Psoas muscle (tissue), 8 donors: ENCODE results near the gene CUEDC1. TPM values are rescaled to one million over a fixed set of nuclear protein-coding genes. Genes with fewer than 3 reads are reported as not detected.

ENCODE experiments used
- ATAC-seq, 4 donors: fragments of 200-7000 bp; cut with Tn5 transposase; one replicate each; pipeline ENCODE4 v1.9.1; 2020; ENCODE audit warnings: moderate library complexity in 3 of 4, mild to moderate bottlenecking in 2 of 4
- DNase-seq, 2 donors: peaks; one replicate each; pipeline ENCODE4 v3.0.0-alpha.2; 2020
- H3K27ac ChIP-seq: fragments of 200-600 bp; one replicate; pipeline ENCODE4 v1.8.0; 2022
- H3K27me3 ChIP-seq, 3 donors: fragments of 200-600 bp in 1 of 3; one replicate each; pipeline versions ENCODE4 v1.6.1 to v1.8.0; 2013 to 2022; ENCODE audit warnings: low read length in 2 of 3, mild to moderate bottlenecking in 2 of 3, moderate library complexity in 1 of 3; ENCODE audit not compliant: insufficient read depth in 3 of 3
- H3K36me3 ChIP-seq, 2 donors: fragments of 200-600 bp in 1 of 2; one replicate each; pipeline versions ENCODE4 v1.6.1 to v1.8.0; 2013 to 2022; ENCODE audit warnings: low read depth in 1 of 2, mild to moderate bottlenecking in 1 of 2, moderate library complexity in 1 of 2; ENCODE audit not compliant: insufficient read depth in 1 of 2
- H3K4me1 ChIP-seq: fragments of 200-600 bp; one replicate; pipeline ENCODE4 v1.8.0; 2022
- H3K4me3 ChIP-seq: fragments of 200-600 bp; one replicate; pipeline ENCODE4 v1.8.0; 2022; ENCODE audit warnings: mild to moderate bottlenecking
- H3K9me3 ChIP-seq: fragments of 200-600 bp; one replicate; pipeline ENCODE4 v1.8.0; 2022
- WGBS, 3 donors: extraction: QIAGEN DNeasy Blood & Tissue Kit; methylation state at CpG; one replicate each; pipeline versions ENCODE4 v1.1.6 to v1.1.7; 2013; 5-methylcytosine and 5-hydroxymethylcytosine counted together
- intact Hi-C, 2 donors: fragments of 100-400 bp; cut with DNase I; formaldehyde crosslinking; loops; one replicate each; pipeline versions ENCODE4 v1.11.0 to v1.14.2; 2022
- polyA plus RNA-seq, 3 donors: library from polyadenylated mRNA; stranded (reverse); fragments of 200-250 nt; gene quantifications; one replicate each; pipeline ENCODE4 v1.2.3, GENCODE V29; 2013
- total RNA-seq, 4 donors: library from RNA; stranded (reverse); fragmentation: NEBNext Ultra II Directional in 2 of 4; extraction: Animal tissue kit (Norgen Biotek cat#: 25700) in 2 of 4; gene quantifications; one replicate each; pipeline versions ENCODE4 v1.2.1 to v1.2.4, GENCODE V29; 2021 to 2023
- TF ChIP-seq, protein P1 (sequence below): fragments of 200-600 bp; IDR thresholded peaks from one replicate; pipeline ENCODE4 v1.8.0; 2022; ENCODE audit warnings: antibody characterized with exemption
- donor health status: healthy with polysubstance abuse.
- donor health status: DM: no; HTN: no; CAD: no; lungs with moderate emphysema.
- donor health status: Bipolar disorder and iron deficiency.
- donor health status: healthy.
- donor health status: DM: yes; HTN: yes; CAD: no.
- donor health status: DM: no; HTN: no; CAD: no.
- donor health status: DM: no; HTN: no; CAD: no.
- donor health status: DM: yes; HTN: yes; CAD: no.

CUEDC1 gene
- total and polyA plus RNA-seq, 7 donors = 28.0 to 67.2 (median 46.4) TPM

DNA sequence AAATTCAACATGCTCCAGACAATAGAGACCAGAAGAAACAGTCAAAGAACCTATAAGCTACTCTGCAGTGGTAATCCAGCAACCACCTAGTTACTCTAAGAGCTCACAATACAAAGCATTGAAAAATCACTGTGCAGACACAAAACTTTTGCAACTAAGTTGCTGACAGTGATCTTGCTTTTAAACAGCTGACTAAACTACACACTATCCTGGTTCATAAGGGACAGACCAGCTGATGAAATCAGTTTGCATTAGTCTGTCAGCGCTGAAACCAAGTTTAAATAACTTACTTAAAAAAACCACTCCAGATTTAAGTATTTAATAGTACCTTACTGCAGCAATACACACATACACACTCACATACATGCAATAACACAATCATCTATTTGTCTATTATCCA is 28.2 kb upstream of the CUEDC1 start:
- no peak for ATAC-seq
- H3K36me3 ChIP-seq = peaks cover 4 to 44% of the 10 kb centered on the region in 2 donors
- intact Hi-C loops = no loop called here

DNA sequence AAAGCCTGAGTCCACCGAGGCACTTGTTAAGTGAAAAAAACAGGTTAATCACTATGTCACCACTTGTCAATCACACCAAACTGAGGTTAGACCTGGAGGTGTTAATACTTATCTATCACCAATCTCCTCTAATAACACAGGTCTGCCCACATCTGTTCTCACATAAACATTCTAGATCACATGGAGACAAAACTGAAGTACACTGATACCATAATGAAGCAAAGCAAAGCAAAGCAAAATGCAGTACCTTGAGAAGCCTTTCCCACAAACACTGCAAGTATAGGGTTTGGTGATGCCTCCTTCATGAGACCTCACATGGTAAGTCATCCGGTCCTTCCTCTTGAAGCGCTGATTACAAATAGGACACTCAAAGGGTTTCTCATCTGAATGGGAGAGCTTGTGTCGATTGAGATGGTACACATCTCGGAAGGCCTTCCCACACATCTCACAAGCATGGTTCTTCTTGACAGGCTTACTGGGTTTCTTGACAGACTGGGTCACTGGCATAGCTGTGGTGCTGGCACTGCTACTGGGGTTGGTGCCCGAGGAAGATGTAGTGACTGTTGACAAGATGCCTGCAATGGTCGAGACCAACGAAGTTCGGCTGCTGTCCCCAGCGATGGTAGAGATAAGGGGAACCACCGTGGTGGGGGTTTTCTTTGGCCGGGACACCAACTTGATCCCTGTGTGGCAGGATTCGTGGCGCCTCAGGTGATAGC is 27.4 kb upstream of the CUEDC1 start:
- WGBS, 3 donors = 35 to 56% (median 40%) methylated on average over 14 of the region's 14 CpGs
- Histone ChIP-seq H3K27me3 (no peaks in the 10 kb centered on the region), H3K4me3 (peak overlapping the region; percentile 86), H3K27ac (peak overlapping the region; percentile 94), H3K4me1 (peaks cover 82% of the 10 kb centered on the region), H3K36me3 (peaks cover 10 to 52% of the 10 kb centered on the region in 2 donors), H3K9me3 (no peaks in the 10 kb centered on the region)
- ATAC-seq = peak; percentile 14 to 33 (median 24)
- TF ChIP-seq, protein P1, sequence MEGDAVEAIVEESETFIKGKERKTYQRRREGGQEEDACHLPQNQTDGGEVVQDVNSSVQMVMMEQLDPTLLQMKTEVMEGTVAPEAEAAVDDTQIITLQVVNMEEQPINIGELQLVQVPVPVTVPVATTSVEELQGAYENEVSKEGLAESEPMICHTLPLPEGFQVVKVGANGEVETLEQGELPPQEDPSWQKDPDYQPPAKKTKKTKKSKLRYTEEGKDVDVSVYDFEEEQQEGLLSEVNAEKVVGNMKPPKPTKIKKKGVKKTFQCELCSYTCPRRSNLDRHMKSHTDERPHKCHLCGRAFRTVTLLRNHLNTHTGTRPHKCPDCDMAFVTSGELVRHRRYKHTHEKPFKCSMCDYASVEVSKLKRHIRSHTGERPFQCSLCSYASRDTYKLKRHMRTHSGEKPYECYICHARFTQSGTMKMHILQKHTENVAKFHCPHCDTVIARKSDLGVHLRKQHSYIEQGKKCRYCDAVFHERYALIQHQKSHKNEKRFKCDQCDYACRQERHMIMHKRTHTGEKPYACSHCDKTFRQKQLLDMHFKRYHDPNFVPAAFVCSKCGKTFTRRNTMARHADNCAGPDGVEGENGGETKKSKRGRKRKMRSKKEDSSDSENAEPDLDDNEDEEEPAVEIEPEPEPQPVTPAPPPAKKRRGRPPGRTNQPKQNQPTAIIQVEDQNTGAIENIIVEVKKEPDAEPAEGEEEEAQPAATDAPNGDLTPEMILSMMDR = no peak
- peak in 1 of 2 donors; percentile 66 for DNase-seq
- intact Hi-C loops = no loop called here

More for the DNA sequence above, 28.2 kb upstream of the CUEDC1 start:
- Histone ChIP-seq H3K4me1 (peaks cover 74% of the 10 kb centered on the region), H3K9me3 (no peaks in the 10 kb centered on the region), H3K27me3 (no peaks in the 10 kb centered on the region), H3K27ac (peak overlapping the region; percentile 94), H3K4me3 (peak overlapping the region; percentile 86)
- DNase-seq = no peak
- TF ChIP-seq, protein P1 = no peak
- WGBS, 3 donors = 58 to 67% (median 59%) methylated on average over 1 of the region's 1 CpG

DNA sequence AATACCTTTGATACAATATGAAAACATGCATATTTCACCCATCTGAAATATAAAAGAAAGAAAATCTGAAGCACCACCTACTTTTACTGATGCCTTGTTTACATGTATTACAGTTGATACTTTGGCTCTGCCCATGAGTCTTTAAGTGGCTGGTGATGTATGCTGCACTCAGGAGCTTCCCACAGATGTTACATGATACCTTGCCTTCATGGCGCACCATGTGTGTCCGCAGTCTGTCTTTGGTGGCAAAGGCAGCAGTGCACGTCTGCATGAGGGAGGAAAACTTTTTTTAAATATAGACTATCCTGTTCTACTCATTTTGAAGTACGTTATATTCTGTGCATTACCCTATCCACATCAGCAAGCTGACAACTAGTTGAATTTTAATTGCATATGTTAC is 25.3 kb upstream of the CUEDC1 start:
- peaks cover 82% of the 10 kb centered on the region for H3K4me1 ChIP-seq
- peak in 3 of 4 donors; percentile 31 to 70 (median 60) for ATAC-seq
- WGBS, 3 donors = 34 to 61% (median 40%) methylated on average over 4 of the region's 4 CpGs
- no peaks in the 10 kb centered on the region for H3K27me3 ChIP-seq
- peak overlapping the region; percentile 94 for H3K27ac ChIP-seq
- intact Hi-C loops = no loop called here
- H3K9me3 ChIP-seq = no peaks in the 10 kb centered on the region
- TF ChIP-seq, protein P1 = no peak
- H3K4me3 ChIP-seq = peak overlapping the region; percentile 86
- DNase-seq = no peak
- H3K36me3 ChIP-seq = peaks cover 19 to 73% of the 10 kb centered on the region in 2 donors

DNA sequence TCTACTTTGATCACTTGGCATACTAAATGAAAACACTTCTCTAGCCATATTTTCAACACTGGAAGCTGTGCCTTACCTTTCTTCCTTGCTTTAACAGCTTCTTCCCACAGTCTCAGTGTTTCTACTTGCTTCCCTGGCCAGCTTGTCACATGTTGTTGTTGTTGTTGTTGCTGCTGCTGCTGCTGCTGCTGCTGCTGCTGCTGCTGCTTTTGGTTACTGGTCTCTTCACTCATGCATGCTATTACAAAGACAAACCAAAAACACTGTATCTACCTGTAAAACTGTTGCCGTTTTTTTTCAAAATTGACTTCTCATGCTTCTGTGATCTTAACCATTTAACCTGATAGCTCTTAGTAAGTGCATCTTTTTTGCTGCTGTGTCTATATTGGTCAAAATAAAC is 23.9 kb upstream of the CUEDC1 start:
- Histone ChIP-seq H3K4me3 (no peak overlapping the region), H3K36me3 (peaks cover 21 to 87% of the 10 kb centered on the region in 2 donors), H3K27ac (no peak overlapping the region), H3K9me3 (no peaks in the 10 kb centered on the region), H3K4me1 (peaks cover 80% of the 10 kb centered on the region), H3K27me3 (no peaks in the 10 kb centered on the region)
- intact Hi-C loops = no loop called here
- TF ChIP-seq, protein P1 = no peak
- WGBS, 3 donors = 75 to 85% (median 77%) methylated on average over 1 of the region's 1 CpG
- DNase-seq (no peak), ATAC-seq (no peak)
